ENCODE measurements around the gene TTLL5.

DNA sequence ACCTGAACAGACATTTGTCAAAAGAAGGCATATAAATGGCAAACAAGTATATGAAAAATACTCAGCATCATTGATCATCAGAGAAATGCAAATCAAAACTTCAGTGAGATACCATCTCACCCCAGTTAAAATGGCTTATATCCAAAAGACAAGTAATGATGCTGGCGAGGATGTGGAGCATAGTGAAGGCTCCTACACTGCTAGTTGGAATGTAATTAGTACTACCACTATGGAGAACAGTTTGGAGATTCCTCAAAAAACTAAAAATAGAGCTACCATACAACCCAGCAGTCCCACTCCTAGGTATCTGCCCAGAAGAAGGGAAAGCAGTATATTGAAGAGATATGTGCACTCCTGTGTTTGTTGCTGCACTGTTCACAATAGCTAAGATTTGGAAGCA lies 174.7 kb downstream of the TTLL5 start:
- no peak for TF ChIP-seq SPI1 (IDR thresholded peaks at IDR 0.05; ENCODE audit: borderline replicate concordance, insufficient read depth, low read depth, low read length)
- no peak for TF ChIP-seq RAD21 (IDR thresholded peaks at IDR 0.05; ENCODE audit: insufficient read depth, low read depth, low read length)
- TF ChIP-seq FOXM1 (IDR thresholded peaks at IDR 0.05; ENCODE audit: low read depth, low read length): no peak
- TF ChIP-seq RB1 (IDR thresholded peaks at IDR 0.05; ENCODE audit: borderline replicate concordance): no peak
- TF ChIP-seq DPF2 (IDR thresholded peaks at IDR 0.05): no peak
- no peak for TF ChIP-seq EGR1 (IDR thresholded peaks at IDR 0.05; ENCODE audit: borderline replicate concordance in 1 of 2, low read depth in 2 of 2, low read length in 2 of 2)
